Immature natural killer cell (primary cell): ENCODE results near the gene CAPZA1. TPM values are rescaled to one million over a fixed set of nuclear protein-coding genes. Genes with fewer than 3 reads are reported as not detected.
"Not testable (repeated sequence)": the region's sequence is repeated elsewhere in the genome, so short reads cannot be mapped to it uniquely, and the experiment has no call there.

Source experiments
- DNase-seq, 3 donors: peaks; one replicate each; pipeline ENCODE4 v3.0.0; 2022; ENCODE audit warnings: mixed read lengths in 1 of 3
- H3K27ac Mint-ChIP-seq, 6 donors: one replicate each; pipeline ENCODE4 v1.8.0; 2020; ENCODE audit warnings: mixed read lengths in 6 of 6, mild to moderate bottlenecking in 5 of 6, inconsistent platforms in 4 of 6, moderate library complexity in 3 of 6
- H3K27me3 Mint-ChIP-seq, 3 donors: one replicate each; pipeline ENCODE4 v1.8.0; 2020 to 2021; ENCODE audit warnings: low read depth in 3 of 3, mild to moderate bottlenecking in 3 of 3, mixed read lengths in 3 of 3, moderate library complexity in 3 of 3, inconsistent platforms in 1 of 3
- H3K36me3 Mint-ChIP-seq, 3 donors: one replicate each; pipeline ENCODE4 v1.8.0; 2020; ENCODE audit warnings: mixed read lengths in 3 of 3, inconsistent platforms in 2 of 3, mild to moderate bottlenecking in 2 of 3
- H3K4me1 Mint-ChIP-seq, 2 donors: one replicate each; pipeline ENCODE4 v1.8.0; 2020; ENCODE audit warnings: inconsistent platforms in 2 of 2, mild to moderate bottlenecking in 2 of 2, mixed read lengths in 2 of 2, moderate library complexity in 1 of 2
- H3K4me3 Mint-ChIP-seq, 5 donors: one replicate each; pipeline ENCODE4 v1.8.0; 2020; ENCODE audit warnings: mild to moderate bottlenecking in 5 of 5, mixed read lengths in 5 of 5, inconsistent platforms in 3 of 5, moderate library complexity in 3 of 5
- H3K9me3 Mint-ChIP-seq, 6 donors: one replicate each; pipeline ENCODE4 v1.8.0; 2020; ENCODE audit warnings: mild to moderate bottlenecking in 6 of 6, mixed read lengths in 6 of 6, inconsistent platforms in 4 of 6, moderate library complexity in 3 of 6
- polyA plus RNA-seq, 3 donors: library from polyadenylated mRNA; unstranded; fragments of 300-500 nt; fragmentation: Illumina TruSeq; gene quantifications; one replicate each; pipeline ENCODE4 v1.2.3, GENCODE V29; 2021

CAPZA1 gene
- polyA plus RNA-seq, 3 donors from 2014 or later = 199 to 264 (median 207) TPM

DNA sequence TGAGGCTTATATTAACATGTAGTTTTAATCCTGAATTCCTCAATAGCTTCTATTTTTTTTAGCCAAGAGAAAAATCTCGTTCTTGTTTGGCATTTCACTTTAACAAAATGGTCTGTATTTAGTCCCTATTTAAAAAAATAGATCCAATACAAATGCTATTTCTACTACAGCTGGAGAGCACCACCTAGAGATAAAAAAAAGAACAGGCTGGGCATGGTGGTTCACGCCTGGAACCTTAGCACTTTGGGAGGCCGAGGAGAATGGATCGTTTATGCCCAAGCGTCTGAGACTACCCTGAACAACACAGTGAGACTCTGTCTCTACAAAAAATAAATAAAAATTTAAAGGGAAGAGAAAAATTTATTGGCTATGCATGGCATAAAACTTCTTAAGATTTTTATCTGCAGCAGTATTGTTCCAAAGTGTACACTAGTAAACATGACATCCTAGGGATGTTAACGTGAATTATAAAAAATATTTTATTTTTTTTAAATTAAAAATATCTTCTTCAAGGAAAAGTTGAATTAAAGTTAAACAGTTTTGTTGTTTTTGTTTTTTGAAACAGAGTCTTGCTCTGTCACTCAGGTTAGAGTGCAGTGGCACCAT, 5.1 kb upstream of the CAPZA1 start:
- Mint-ChIP-seq H3K4me3 (no peak overlapping the region), H3K36me3 (peaks cover 4 to 8% (median 8%) of the 10 kb centered on the region in 3 donors), H3K27ac (peak overlapping the region in 2 of 6 donors; percentile 42 to 62), H3K4me1 (peaks cover 16 to 26% of the 10 kb centered on the region in 2 donors), H3K27me3 (peaks cover 9 to 17% (median 14%) of the 10 kb centered on the region in 3 donors), H3K9me3 (no peaks in the 10 kb centered on the region)
- peak in 2 of 3 donors; percentile 19 to 25 for DNase-seq

GRCh38 chr1:112618114-112618720, 1.4 kb upstream of the CAPZA1 start:
- DNase-seq = peak; percentile 63 to 72 (median 69)
- H3K9me3 Mint-ChIP-seq = no peaks in the 10 kb centered on the region
- H3K27me3 Mint-ChIP-seq = peaks cover 10 to 33% (median 21%) of the 10 kb centered on the region in 3 donors
- no peaks in the 10 kb centered on the region for H3K36me3 Mint-ChIP-seq
- peak overlapping the region; percentile 100 for H3K27ac Mint-ChIP-seq
- peak overlapping the region; percentile 99 to 100 (median 100) for H3K4me3 Mint-ChIP-seq
- peaks cover 44 to 59% of the 10 kb centered on the region in 2 donors for H3K4me1 Mint-ChIP-seq

GRCh38 chr1:112618721-112619517, 713 bp upstream of the CAPZA1 start, which contains the start of gene ST7L:
Gene ST7L (minus strand): TSS chr1:112619141. CDS start chr1:112619113, 28 bp downstream.
- Mint-ChIP-seq H3K36me3 (no peaks in the 10 kb centered on the region), H3K9me3 (no peaks in the 10 kb centered on the region), H3K27ac (peak within 1 kb of the TSS; percentile 100), H3K4me3 (peak within 1 kb of the TSS; percentile 99 to 100 (median 100)), H3K4me1 (peaks cover 45 to 62% of the 10 kb centered on the region in 2 donors), H3K27me3 (peaks cover 10 to 33% (median 21%) of the 10 kb centered on the region in 3 donors)
- DNase-seq = peak; percentile 66 to 76 (median 76)

DNA sequence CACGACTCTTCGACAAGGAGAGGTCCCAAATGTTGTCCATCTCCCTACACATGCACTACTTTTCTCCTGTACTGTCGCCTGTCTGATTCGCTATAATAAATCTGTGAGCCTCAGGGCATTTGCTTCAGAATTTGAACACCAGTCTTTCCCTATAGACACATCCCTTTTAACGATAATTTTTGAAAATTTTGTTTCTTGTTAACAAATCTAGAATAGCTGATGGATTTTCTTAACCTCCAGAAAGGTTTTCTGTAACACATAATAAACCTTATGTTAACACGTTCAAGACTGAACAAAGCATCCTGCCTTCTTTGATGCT, 704 bp downstream of the CAPZA1 start:
- H3K27ac Mint-ChIP-seq = peak overlapping the region; percentile 100
- H3K4me3 Mint-ChIP-seq = peak overlapping the region; percentile 99 to 100 (median 100)
- H3K4me1 Mint-ChIP-seq = peaks cover 58 to 77% of the 10 kb centered on the region in 2 donors
- peaks cover 10 to 33% (median 21%) of the 10 kb centered on the region in 3 donors for H3K27me3 Mint-ChIP-seq
- no peaks in the 10 kb centered on the region for H3K9me3 Mint-ChIP-seq
- no peak for DNase-seq
- H3K36me3 Mint-ChIP-seq = peaks cover 0 to 3% (median 0%) of the 10 kb centered on the region in 3 donors

DNA sequence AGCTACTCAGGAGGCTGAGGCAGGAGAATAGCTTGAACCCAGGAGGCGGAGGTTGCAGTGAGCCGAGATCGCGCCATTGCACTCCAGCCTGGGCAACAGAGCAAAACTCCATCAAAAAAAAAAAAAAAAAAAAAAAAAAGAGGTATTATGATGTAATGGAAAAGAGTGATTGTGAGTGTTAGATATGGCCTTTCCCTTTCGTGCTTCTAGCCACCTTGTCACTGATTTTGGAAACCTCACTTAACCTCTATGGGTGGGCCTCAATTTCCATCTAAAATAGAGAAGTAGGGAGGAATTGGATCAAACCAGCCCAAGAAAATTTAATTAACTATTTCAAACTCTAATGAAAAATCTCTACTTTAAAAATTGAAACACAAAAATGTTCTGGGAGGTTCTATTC, 4.9 kb downstream of the CAPZA1 start:
- peak overlapping the region in 1 of 5 donors; percentile 13 for H3K4me3 Mint-ChIP-seq
- H3K36me3 Mint-ChIP-seq, H3K9me3 Mint-ChIP-seq: not testable (repeated sequence)
- H3K27me3 Mint-ChIP-seq = peaks cover 1 to 16% (median 8%) of the 10 kb centered on the region in 3 donors
- H3K4me1 Mint-ChIP-seq = peaks cover 79 to 88% of the 10 kb centered on the region in 2 donors
- peak in 1 of 3 donors; percentile 13 for DNase-seq
- H3K27ac Mint-ChIP-seq = peak overlapping the region in 5 of 6 donors; percentile 55 to 85 (median 79)

DNA sequence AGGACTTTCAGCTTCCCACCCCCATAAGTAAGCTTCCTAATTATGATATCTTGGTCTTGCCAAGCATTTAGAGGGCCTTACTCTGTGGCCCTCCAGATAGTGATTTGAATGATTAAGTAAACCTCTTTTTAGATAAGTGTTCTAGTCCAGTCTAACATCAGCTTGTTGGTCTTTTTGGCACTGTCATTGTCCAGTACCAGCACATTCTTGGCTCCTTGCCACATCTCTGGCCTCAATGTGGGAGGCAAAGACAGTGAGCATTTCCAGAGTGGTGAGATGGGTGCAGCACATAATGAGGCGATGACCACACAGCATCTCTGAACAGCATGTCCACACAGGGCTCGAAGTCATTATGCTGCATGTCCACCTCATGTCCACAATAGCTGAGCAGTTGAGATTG, 6.1 kb downstream of the CAPZA1 start:
- Mint-ChIP-seq H3K9me3 (no peaks in the 10 kb centered on the region), H3K4me3 (peak overlapping the region in 1 of 5 donors; percentile 57), H3K36me3 (peaks cover 0 to 5% (median 3%) of the 10 kb centered on the region in 3 donors), H3K27me3 (peaks cover 0 to 5% (median under 1%) of the 10 kb centered on the region in 3 donors), H3K4me1 (peaks cover 80 to 88% of the 10 kb centered on the region in 2 donors), H3K27ac (peak overlapping the region; percentile 26 to 85 (median 75))
- no peak for DNase-seq

- peaks cover 80 to 88% of the 10 kb centered on the region in 2 donors for H3K4me1 Mint-ChIP-seq
- H3K9me3 Mint-ChIP-seq = no peaks in the 10 kb centered on the region
- peaks cover 0 to 4% (median 0%) of the 10 kb centered on the region in 3 donors for H3K27me3 Mint-ChIP-seq
- H3K4me3 Mint-ChIP-seq = no peak overlapping the region
- DNase-seq = no peak
- peaks cover 0 to 5% (median 3%) of the 10 kb centered on the region in 3 donors for H3K36me3 Mint-ChIP-seq
- peak overlapping the region in 3 of 6 donors; percentile 26 to 55 (median 30) for H3K27ac Mint-ChIP-seq
Observed at GRCh38 chr1:112626193-112626592, 6.6 kb downstream of the CAPZA1 start.

DNA sequence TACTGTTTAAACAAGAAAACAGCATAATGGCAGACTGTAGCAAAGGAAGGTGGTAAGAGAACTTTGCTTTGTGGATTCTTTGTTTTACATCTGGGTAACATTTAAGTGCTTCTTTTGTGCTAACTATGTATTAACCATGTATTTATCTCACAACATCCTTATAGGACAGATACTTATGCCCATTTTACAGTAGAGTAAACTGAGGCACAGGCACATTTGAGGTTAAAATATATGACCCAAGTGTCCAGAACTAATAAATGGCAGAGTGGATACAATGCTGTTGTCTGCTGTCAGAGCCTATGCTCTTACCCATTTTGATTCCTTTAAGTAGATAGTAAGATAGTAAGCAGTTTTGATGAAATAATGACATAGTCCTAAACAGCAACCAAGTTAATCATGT, 7.3 kb downstream of the CAPZA1 start:
- Mint-ChIP-seq H3K27me3 (peaks cover 0 to 2% (median 0%) of the 10 kb centered on the region in 3 donors), H3K4me1 (peaks cover 83 to 88% of the 10 kb centered on the region in 2 donors), H3K9me3 (no peaks in the 10 kb centered on the region), H3K4me3 (peak overlapping the region in 2 of 5 donors; percentile 7 to 25), H3K36me3 (peaks cover 0 to 5% (median 3%) of the 10 kb centered on the region in 3 donors), H3K27ac (peak overlapping the region in 5 of 6 donors; percentile 14 to 60 (median 36))
- DNase-seq = no peak

DNA sequence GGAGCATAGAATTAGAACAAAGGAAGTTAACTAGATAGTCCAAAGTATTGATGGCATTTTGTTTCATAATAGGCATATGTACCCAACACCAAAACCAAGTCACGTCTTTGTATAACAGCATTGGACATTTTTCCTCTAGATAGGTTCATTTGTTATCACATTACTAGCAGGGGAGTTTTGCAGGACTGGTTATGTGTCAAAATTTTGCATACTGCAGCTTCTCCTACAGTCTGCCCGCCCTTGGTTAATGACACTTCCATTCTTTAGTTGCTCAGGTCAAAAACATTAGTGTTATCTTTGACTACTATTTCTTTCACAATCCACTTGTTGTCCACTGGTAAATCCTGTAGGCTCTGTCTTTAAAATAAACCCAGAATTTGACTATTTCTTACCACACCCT, 8.9 kb downstream of the CAPZA1 start:
- DNase-seq = no peak
- Mint-ChIP-seq H3K36me3 (peaks cover 0 to 5% (median 3%) of the 10 kb centered on the region in 3 donors), H3K27ac (peak overlapping the region; percentile 9 to 66 (median 45)), H3K9me3 (no peaks in the 10 kb centered on the region), H3K27me3 (no peaks in the 10 kb centered on the region), H3K4me3 (peak overlapping the region in 2 of 5 donors; percentile 30 to 47), H3K4me1 (peaks cover 85 to 89% of the 10 kb centered on the region in 2 donors)

DNA sequence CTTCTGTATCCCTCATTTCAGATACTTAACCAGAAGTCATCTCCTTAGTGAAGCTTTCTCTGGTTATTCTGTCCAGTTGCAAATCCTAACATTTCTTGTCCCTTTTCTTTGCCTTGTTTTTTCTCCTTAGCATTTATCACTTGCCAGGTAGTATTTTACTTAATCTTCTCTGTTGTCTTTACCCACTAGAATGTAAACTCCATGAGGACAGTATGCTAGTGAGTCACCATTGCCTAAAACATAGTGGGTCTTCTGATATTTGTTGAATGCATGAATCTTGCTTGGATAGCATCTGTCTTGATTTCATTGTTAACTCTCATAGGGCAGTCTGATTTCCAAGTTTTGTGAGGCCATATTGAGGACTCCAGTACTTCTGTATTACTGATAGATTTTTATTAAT, 9.6 kb downstream of the CAPZA1 start:
- H3K4me3 Mint-ChIP-seq = peak overlapping the region in 4 of 5 donors; percentile 1 to 31 (median 27)
- H3K4me1 Mint-ChIP-seq = peaks cover 89 to 92% of the 10 kb centered on the region in 2 donors
- H3K36me3 Mint-ChIP-seq = peaks cover 0 to 5% (median 3%) of the 10 kb centered on the region in 3 donors
- H3K27ac Mint-ChIP-seq = peak overlapping the region; percentile 38 to 86 (median 66)
- no peaks in the 10 kb centered on the region for H3K9me3 Mint-ChIP-seq
- H3K27me3 Mint-ChIP-seq = no peaks in the 10 kb centered on the region
- no peak for DNase-seq

GRCh38 chr1:112633628-112634027, 14.0 kb downstream of the CAPZA1 start:
- no peak for DNase-seq
- H3K36me3 Mint-ChIP-seq = no peaks in the 10 kb centered on the region
- peak overlapping the region in 4 of 6 donors; percentile 2 to 48 (median 8) for H3K27ac Mint-ChIP-seq
- no peaks in the 10 kb centered on the region for H3K27me3 Mint-ChIP-seq
- no peaks in the 10 kb centered on the region for H3K9me3 Mint-ChIP-seq
- H3K4me3 Mint-ChIP-seq = peak overlapping the region in 2 of 5 donors; percentile 2 to 44
- H3K4me1 Mint-ChIP-seq = peaks cover 80 to 92% of the 10 kb centered on the region in 2 donors

DNA sequence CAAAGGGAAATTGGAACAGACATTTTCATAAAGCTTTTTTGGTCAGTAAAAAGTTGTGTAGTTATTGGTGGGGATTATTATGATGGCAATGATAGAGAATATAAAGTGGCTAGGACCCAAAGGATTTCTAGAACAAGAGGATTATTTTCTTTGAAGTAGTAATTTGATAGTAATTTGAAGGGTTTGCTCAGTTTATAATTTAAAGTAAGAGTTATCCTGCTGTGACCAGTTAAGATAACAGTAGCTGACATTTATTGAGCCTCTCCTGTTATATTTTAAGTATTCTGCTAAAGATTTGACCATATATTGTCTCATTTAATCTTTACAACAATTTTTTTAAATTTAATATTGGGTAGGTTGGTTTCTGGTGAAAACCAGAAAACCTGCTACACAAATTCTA, 14.7 kb downstream of the CAPZA1 start:
- peak overlapping the region in 1 of 5 donors; percentile 44 for H3K4me3 Mint-ChIP-seq
- H3K4me1 Mint-ChIP-seq = peaks cover 76 to 90% of the 10 kb centered on the region in 2 donors
- H3K36me3 Mint-ChIP-seq = no peaks in the 10 kb centered on the region
- no peak for DNase-seq
- peak overlapping the region in 1 of 6 donors; percentile 48 for H3K27ac Mint-ChIP-seq
- no peaks in the 10 kb centered on the region for H3K27me3 Mint-ChIP-seq
- H3K9me3 Mint-ChIP-seq = no peaks in the 10 kb centered on the region

DNA sequence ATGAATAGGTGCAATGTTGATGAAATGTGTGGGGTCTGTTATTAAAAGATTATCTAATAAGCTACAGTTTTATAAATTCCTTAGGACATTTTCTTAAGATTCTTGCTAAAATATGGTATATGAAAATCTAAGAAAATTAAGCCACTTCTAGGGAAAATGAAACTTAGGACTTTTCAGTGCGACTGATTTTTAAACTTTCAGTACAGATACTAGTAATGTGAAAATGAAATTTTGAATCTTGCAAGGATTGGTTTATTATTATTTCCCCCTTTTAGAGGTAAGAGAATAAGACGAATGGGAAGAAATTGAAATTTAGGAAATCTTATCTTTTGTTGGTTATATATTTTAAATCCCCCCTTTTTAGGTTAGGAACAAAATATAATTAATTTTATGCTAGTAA, 16.4 kb downstream of the CAPZA1 start:
- Mint-ChIP-seq H3K4me1 (peaks cover 65 to 79% of the 10 kb centered on the region in 2 donors), H3K9me3 (no peaks in the 10 kb centered on the region), H3K4me3 (peak overlapping the region in 4 of 5 donors; percentile 21 to 78 (median 34)), H3K36me3 (no peaks in the 10 kb centered on the region), H3K27ac (peak overlapping the region; percentile 38 to 87 (median 76)), H3K27me3 (no peaks in the 10 kb centered on the region)
- no peak for DNase-seq
